Ammon's horn (tissue), 1 donor: ENCODE data around the gene EIF5B.

Source experiments
- DNase-seq: peaks from one replicate; pipeline ENCODE4 v3.0.0-alpha.2; 2016; ENCODE audit warnings: low spot score

Gene EIF5B

DNA sequence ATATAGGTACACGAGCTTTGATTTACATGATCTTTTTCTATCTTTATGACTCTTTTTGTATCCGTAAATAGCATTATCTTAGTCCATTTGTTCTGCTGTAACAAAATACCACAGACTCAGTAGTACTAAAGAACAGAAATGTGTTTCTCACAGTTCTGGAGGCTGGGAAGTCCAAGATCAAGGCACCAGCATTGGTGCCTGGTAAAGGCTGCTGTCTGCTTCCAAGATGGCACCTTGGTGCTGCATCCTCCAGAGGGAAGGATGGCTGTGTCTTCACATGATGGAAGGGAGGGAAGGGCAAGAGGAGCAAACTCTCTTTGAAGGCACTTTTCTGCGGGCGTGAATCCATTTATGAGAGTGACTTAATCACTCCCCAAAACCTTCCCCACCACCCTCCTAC is 36.0 kb downstream of the EIF5B start:
- DNase-seq, result no peak

DNA sequence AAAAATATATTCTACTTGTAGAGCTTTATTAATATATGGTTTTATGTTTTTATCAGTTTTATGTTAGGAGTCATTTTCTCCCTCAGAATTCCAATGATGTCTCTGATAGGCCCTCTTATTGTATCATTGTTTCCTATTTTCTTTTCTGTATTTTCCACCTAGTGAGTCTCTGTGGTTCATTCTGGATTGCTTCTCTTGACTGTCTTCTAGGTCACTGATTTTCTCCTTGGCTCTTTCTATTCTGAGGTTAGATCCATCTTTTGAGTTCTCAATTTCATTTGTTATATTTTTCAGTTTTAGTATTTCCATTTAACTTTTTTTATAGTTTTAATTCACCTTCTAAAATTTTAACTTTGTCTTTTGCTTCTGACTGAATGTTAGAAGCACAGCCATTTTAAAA is 37.6 kb downstream of the EIF5B start:
- DNase-seq, result no peak

DNA sequence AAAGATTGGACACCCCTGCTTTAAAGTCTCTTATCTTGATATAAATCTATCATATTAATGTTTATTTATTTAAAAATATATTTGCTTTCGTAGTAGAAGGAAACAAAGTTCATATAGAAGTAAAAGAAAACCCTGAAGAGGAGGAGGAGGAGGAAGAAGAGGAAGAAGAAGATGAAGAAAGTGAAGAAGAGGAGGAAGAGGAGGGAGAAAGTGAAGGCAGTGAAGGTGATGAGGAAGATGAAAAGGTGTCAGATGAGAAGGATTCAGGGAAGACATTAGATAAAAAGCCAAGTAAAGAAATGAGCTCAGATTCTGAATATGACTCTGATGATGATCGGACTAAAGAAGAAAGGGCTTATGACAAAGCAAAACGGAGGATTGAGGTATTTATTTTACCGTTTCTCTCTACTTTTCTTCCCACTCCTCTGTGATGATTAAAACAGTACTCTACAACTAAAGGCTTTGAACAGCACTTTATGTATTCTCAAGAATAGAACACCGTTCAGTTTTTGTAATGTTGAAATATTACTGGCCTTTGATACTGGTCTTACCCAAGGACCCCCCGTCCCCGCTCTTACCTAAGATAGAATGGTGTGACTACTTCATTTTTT is 39.2 kb downstream of the EIF5B start:
- no peak for DNase-seq

DNA sequence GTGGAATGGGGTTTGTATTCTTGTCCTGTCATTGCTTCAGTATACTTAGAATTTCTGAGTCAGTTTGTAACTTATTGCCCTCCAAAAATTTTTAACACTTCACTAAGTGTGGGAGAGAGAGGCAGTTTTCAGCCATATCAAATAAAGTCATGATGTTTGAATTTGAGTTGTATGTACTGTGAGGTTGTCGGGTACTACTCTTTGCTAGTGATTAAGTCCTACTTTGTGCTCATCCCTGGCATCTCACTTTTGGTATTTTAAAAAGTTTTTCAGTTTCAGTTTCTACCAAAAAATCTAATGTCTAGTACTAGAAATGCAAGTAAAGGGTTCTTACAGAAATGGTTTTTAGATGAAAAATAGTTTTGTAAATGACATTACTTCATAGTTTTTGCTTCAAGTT is 40.7 kb downstream of the EIF5B start:
- no peak for DNase-seq

DNA sequence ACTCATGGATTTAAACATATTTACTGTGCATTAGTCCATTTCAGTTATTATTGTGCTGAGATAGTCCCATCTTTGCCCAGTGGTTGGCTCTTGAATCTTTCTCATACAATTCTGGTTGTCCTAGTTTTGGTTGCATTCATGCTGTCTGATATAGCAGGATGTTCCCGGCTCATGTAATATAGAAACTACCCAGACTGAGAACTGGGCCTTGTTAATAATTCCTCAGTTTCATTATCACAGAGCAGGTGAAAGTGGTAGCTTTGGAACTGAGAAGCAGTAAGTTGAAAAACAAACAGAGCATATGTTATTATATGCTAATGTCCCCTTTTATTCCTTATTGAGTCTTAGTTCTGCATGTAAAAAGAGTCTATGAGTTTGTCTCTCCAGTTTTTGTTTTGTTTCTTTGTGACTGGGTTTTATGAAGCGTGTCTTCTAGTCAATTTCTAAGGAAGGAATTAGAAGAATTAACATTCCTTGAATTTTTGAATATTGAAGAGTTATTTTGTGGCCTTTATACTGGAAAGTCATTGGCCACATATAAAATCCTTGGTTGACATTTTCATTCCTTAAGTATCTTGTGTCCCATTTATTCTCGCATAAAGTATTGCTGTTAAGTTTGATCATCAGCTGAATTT is 43.3 kb downstream of the EIF5B start:
- no peak for DNase-seq

DNA sequence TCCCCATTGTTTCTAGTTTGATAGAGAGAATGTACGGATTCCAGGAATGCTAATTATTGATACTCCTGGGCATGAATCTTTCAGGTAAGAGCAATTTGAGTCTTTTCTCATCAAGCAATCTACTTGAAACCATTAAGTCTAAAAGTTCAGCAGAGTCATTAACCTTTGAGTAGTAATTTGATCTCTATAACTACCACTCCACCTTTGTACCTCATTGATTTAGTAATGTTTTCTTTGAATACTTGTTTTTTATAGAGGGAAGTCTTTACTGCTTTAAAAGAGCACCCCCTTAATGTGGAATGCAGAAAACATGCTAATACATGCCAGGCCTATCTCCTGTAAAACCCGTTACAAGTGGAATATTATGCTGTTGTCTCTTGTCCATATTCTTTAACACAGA is 45.0 kb downstream of the EIF5B start:
- no peak for DNase-seq

DNA sequence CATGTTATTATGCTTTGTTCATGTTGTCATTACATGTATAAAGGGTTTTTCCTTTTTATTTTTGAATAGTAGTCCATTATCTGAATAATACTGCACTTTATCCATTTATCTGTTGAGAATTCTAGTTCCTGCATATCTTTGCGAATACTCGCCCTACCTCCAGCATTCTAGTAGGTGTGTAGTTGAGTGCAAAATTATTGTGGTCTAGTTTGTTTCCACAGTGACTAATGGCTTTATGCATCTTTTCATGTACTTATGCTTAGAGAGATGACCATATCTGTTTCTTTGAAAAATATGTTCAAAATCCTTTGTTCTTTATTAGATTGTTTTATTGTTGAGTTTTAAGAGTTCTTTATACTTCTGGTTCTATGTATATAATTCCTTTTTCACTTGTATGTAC is 48.8 kb downstream of the EIF5B start:
- DNase-seq, result no peak

DNA sequence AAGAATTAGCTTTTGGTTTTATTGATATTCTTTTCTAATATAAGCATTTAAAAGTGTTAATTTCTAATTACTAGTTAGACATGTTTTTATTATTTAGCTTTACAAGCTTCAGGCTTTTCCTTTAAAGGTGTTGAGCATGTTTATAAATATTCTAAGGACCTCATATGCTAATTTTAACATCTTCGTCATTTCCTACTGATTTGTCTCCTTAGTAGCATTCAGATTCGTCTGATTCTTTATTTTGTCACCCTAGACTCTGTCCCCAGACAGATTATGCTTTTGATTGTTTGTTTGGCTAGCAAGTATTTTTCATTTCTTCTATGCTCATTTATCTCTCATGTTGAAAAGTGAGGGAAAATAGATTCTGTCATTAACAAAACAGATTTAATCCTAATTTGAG is 51.7 kb downstream of the EIF5B start:
- DNase-seq, result no peak

DNA sequence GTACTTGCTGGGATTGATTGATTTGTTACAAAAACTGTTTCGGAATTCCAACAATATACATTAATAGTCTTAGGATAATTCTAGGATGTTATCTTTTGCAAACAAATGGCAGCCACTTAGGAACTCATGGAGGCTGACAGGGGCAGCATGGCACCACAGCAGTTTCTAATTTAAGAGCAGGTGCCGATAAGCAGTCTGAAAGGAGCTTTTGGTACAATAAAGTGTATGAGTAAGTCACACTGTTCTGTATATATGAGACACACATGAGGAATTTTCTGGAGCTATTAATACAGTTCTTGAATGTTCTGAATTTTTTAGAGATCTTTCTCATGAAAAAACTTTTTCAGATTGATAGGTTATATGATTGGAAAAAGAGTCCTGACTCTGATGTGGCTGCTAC is 52.2 kb downstream of the EIF5B start:
- no peak for DNase-seq

DNA sequence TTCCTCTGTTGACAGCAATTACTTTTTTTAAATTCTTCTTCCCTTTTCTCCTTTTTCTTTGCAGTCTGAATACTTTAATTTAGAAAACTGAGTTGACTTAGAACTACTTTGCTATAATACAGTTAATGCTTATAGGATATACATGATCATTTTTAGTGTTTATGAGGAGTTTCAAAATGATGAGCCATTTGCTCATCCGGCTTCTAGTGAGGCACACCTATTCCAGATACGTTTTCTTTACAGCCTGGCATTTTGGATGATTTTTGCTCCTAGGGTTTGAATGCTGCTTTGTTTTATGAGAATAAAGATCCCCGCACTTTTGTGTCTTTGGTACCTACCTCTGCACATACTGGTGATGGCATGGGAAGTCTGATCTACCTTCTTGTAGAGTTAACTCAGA is 52.8 kb downstream of the EIF5B start:
- DNase-seq, result no peak

DNA sequence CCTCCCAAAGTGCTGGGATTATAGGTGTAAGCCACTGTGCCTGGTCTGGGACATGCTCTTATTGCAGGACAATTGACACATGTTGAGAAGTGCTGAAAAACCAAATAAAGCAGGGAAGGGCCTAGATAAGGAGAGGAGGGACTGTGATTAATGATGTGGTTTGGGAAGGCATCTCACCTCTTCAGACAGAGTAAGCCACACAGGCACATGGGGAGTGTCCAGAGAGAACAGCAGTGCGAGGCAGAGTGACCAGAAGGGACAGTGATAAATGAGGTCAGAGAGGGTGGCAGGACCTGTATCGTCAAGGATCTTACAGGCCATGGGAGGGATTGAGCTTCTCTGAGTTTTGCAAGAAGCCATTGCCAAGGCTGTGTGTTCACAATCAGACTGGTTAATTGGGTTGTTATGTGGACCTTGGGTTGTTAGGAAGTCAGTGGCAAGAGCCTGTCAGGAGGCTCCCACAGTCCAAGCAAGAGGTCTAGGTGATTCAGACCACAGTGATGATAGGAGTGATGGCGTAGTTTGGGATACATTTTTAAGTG is 58.5 kb downstream of the EIF5B start:
- DNase-seq, result no peak

DNA sequence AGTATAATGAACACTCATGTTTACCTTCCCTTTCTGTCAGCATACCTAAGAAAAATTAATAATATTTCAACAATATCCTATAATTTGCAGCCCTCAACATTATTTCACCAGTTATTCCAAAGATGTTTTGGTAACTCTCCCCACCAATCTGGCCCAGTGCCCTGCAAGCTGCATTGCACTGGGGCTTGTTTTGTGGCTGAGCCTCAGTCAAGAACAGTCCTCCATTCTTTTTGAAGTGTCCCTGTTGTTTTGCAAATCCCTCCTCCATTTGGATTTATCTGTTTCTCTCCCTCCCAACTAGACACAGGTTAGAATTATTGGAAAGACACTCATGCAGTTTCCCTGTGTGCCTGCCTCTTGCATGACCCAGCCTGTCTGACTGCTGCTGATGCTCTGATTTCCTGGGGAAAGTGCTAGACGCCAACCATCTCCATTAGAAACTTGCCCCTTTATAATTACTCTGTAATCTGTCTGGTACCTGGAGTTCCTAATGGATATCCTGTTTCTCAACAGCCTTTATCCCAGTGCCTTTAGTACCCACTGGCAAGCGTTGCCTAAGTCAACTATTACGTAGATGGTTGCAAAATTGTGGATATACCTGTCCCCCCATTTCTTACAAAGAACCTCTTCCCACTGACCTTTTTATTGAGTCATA is 60.2 kb downstream of the EIF5B start:
- DNase-seq, result peak; percentile 72

DNA sequence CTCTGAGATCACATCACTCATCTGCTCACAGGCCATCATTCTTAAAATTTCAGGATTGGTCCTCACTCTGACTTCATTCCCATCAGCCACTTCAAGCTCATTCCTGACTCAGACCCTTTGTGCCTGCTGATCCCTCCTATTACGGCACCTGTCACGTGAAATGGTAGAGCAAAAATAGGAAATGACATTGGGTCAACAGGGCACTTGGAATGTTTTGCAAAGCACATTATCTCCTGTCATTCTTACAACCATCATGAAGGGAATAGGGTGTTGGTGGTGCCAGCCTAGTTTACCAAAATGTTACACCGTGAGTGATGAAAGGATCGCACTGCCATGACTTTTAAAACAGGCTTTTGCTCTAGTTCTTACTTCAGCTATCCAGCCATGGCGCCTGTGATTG is 61.1 kb downstream of the EIF5B start:
- DNase-seq, result no peak

DNA sequence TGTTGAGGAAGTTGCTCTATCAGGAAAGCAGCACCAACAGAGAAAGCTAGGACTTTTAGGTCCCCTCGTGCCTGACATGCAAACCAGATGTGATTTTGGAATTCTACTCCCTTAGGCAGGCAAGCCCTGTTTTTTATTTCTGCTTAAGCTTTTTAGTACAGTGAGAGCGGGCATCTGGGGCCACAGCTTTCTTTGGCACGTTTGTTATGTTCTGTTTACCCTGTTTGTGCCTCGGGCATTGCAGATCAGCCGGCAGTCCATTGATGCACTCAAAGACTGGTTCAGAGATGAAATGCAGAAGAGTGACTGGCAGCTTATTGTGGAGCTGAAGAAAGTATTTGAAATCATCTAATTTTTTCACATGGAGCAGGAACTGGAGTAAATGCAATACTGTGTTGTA is 61.9 kb downstream of the EIF5B start:
- peak; percentile 33 for DNase-seq

DNA sequence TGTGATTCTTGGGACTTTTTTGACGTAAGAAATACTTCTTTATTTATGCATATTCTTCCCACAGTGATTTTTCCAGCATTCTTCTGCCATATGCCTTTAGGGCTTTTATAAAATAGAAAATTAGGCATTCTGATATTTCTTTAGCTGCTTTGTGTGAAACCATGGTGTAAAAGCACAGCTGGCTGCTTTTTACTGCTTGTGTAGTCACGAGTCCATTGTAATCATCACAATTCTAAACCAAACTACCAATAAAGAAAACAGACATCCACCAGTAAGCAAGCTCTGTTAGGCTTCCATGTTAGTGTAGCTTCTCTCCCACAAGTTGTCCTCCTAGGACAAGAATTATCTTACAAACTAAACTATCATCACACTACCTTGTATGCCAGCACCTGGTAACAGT is 62.6 kb downstream of the EIF5B start:
- no peak for DNase-seq

DNA sequence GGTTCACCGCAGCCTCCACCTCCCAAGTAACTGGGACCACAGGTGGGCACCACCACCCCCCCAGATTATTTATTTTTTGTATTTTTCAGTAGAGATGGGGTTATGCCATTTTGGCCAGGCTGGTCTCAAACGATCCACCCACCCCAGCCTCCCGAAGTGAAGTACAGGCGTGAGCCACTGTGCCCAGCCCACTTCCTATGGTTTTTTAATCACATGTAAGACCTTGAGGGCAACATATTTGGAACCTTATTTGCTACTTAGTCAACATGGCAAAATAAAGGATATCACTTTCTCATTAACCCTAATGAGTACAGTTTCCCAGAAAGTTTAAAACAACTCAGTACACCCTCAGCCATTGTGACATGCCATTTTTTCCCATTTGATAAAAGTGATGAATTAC is 64.7 kb downstream of the EIF5B start:
- no peak for DNase-seq

DNA sequence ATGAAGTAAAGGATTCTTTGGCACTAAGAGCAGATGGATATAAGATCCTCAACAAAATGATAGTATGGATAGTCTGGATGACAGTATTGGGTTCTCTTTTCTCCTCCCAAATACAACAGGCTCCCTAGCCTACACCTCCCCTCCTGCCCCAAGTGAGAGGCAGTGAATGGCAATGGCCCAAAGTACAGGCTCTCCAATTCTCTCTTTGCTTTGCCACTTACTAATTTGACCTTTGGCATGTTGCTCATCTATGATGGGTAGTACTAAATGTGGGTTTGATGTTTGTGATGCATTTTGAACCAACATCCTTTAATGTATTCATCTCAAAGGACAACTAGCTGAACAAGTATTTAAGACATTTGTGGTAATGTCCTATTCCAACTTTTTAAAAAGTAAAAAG is 65.9 kb downstream of the EIF5B start:
- no peak for DNase-seq

DNA sequence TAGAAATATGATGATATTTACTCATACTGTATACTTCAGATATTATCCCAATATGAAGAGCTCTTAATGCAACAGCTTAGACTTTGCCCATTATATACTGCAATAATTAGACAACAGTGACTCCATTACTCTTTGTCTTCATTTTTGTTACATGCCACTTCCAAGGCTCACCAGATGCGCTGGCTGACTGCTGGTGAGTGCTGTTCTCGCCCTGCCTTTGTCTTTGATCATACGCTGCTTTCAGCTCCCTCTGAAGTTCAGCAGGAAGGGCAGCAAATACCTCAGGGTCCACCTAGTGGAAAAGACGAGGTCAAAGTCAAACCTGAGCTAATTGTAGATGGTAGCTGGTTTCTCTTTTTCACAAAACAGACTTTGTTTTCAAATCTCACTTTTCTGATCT is 66.3 kb downstream of the EIF5B start:
- DNase-seq, result no peak

DNA sequence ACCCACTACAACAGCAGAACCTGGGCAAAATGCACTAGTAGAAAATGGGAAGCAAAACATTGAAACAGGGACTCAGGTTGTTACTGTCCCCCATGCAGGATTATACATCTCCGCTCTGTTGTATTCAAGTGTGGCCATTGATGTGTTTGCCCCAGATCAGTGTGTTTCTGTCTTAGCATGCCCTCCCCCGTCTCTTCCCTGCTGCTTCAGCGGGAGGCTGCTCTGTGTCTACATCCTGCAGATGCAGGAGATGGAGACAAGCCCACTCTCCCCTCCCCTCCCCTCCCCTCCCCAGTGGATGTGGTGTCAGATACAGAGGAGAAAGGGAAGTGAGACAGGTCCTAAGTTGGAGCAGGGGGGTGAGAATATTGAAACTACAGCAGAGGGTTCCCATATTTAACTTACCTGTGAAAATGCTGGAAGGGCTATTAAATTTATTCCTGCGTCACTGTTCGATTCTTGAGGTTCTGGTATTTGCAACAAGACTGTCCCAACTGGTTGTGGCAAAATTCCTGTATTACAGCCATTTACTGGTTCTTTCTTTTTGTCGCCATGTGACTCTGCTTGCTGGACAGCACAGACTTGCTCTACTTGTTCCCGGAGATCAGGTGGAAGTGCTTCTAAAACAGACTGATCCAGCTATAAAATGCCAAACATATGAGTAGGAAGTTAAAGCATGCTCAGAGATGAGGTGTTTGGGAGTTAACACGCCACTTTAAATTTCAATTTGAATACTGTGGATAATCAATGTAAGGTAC is 67.0 kb downstream of the EIF5B start:
- no peak for DNase-seq

DNA sequence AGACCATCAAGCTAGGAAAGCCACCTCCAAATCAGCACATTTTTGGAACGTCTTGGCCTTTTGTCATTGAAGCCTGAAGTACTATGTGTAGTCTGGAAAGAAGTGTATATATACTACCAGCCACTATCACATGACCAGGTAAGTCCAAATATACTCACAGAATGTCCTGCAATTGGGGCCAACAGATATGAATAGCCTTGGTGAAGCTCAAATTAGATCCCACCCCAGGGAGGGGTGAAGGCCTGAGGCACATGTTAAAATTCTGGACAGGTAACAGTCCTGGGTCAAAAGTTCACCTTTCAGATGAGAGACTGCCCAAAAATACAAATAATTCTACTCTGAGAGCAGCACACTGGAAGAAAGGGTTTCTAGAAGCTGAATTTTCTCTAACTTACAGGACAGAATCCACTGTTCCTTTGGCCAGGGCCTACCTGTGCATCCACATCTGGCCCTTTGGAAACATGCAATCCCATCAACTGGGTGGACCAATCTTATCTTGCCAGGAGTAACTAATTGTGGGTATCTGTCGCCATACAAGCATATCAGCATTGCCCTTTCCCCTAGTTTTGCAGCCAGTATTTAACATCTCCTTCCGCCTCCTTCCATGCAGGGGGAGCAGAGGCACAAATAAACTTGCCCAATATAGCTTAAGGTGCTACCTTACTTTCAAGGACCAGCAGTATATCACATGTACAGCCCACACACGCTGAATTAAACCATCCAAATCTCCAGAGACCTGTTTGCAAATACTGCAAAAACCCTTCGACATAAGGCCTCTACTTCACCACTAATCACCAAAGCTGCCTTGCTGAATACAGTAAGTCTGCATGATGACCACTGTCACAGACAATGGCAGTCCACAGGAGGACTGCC is 67.8 kb downstream of the EIF5B start:
- DNase-seq, result no peak

DNA sequence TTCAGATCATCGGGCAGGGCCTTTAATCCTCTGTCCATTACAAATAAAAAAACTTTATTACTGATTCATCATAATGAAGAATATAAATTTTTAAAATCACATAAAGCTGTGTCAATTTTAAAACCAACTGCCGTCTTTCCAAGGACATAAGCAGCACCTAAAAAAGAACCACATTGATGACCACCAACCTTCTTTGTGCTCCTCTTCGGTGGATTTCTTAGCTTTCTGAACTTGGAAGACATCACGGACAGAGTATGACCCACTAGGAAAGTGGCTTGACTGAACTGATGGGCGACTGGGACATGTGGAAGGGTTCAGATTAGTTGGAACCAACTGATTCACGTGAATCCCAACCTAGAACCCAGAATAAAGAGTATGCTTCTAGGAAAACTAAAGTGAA is 68.9 kb downstream of the EIF5B start:
- no peak for DNase-seq

DNA sequence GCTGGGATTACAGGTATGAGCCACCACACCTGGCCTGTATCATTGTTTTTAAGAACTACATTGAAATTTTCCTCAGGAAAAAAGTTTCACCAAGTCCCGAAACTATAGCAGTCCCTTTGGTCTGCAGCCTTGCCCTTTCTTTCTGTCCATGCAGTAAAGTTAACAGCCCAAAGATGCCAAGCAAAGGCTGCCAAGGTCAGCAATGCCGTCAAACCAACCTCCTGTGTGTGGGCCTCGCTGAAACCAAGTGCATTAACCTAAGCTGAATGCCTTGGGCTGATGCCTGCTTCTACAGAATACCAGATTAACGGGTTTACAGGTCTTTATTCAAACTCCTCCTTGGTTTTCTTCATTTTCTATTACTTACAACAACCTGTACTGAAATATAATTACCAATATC is 73.1 kb downstream of the EIF5B start:
- DNase-seq, result no peak
